Smooth muscle cell of trachea (primary cell): ENCODE results near the gene DERL3. TPM values are rescaled to one million over a fixed set of nuclear protein-coding genes. Genes with fewer than 3 reads are reported as not detected.

ENCODE experiments used
- total RNA-seq: library from RNA; depleted of rRNA; stranded (reverse); fragments of >200 nt; gene quantifications from 2 replicates; pipeline ENCODE4 v1.2.1, GENCODE V29; 2014

The DERL3 gene
- 0.17 TPM in 1 of 2 replicates, not detected in the other for total RNA-seq

DNA sequence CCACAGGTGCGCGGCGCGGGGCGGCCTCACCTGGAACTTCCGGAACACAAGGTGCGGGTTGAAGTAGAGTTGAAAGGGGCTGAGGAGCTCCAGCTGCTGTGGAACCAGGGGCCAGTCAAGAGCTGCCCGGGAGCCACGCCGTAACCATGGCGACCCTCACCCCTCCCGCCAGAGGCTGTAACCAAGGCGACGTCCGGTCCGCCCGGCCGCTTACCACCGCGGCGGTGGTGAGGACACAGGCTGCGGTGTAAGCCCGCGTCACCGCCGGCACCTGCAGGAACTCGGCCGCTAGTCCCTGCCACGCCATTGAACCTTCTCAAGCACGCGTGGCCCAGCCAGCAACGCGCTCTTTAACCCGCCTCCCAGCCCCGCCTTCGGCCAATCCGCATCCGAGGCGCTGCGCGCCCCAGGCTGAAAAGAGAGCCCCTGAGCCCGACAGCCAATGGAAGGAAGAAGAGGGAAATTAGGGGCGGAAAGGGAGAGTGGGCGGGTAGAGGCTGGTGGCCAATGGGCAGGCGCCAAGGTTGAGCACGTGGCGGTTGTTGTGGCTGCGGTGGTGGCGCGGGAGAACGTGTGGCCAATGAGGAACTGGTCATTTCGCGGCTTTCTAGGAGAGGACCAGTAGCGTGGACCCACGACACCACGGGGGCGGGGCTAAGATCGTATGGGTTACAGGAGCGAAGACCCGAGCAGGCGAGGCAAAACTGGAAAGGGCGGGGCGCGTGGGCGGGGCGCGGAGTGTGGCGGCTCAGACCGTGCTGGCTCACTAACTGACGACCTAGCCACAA, at the start of gene DERL3:
Gene DERL3, minus strand, starts transcription at position 326 of the 788 bp plus-strand sequence. Its CDS starts 19 bp downstream, at position 307.

DNA sequence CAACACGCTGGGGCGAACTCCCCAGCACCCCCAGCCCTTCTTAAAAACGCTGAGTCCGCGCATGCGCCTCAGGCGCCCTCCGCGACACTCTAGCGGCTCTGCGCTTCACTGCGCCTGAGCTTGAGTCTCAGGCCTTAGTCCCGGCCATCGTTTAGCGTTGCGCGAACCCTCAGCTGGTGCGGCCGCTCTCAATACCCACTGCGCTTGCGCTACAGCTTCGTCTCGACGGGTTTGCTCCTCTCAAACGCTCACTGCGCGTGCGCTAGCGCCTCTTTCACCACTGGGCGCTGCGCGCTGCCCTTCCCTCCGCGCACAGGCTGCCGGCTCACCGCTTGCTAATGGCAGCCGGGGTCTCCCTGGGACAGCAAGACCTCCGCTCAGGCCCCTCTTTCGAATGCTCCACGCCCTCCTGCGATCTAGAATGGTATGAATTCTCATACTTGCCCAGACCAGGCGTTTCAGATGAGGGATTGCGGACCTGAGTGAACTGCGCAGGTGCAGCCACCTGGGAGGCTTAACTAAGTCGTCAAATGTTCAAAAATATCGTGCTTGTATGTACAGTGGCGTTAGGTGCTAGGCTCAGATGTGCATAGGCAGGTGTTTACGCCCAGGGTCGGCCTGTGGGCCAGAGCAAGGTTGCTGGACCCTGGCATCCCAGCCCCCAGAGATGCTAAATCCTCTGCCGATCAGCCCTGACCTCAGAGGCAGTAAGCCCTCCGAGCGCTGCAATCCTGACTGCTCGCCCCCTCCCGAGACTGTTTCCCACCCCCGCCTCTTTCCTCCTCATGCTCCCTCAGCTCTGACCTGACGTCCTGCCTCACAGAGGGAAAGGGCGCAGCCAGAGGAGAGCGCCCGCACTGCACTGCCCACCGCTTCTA, 19.0 kb upstream of the DERL3 start, which contains the start of gene SLC2A11:
Gene SLC2A11, plus strand, starts transcription at position 270 of the 878 bp plus-strand sequence. Its CDS starts 125 bp downstream, at position 395.

DNA sequence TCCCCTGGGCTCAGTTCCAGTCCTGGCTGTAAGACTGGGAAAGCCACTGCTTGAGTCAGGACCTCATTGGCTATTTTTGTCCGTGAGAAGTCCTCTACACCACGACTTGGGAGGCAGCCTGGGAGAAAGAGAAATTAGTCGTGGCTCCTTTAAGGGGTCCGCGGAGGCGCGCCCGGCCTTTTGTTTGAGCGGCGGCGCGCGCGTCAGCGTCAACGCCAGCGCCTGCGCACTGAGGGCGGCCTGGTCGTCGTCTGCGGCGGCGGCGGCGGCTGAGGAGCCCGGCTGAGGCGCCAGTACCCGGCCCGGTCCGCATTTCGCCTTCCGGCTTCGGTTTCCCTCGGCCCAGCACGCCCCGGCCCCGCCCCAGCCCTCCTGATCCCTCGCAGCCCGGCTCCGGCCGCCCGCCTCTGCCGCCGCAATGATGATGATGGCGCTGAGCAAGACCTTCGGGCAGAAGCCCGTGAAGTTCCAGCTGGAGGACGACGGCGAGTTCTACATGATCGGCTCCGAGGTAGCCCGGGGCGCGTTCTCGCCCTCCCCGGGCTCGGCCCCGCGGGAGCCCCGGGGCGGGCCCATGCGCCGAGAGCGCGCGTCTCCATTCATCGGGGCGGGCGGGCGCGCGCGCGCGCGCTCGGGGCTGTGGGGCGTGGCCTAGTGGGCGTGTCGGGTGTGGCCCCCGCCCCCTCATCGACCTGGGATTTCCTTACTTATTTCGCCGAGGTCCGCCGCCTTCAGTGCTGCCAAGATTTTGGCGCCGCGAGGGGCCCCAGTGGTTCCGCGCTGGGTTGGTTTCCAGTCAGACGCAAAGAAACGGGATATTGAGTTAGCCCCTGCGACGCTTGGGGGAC, 51.8 kb downstream of the DERL3 start, which contains the start of gene SMARCB1:
Gene SMARCB1, plus strand, starts transcription at position 215 of the 848 bp plus-strand sequence. Its CDS starts 204 bp downstream, at position 419.

Other genes starting within 250 kb of the DERL3 start
- 0.33 TPM in 1 of 2 replicates, not detected in the other for gene DRICH1, start 206.7 kb downstream of the DERL3 start, total RNA-seq
- under 0.01 TPM in 1 of 2 replicates, not detected in the other for gene RGL4, start 148.0 kb downstream of the DERL3 start, total RNA-seq
- gene ZNF70, start 87.9 kb downstream of the DERL3 start, total RNA-seq, result 3.2 and 4.3 TPM in 2 replicates
- gene VPREB3, start 84.6 kb downstream of the DERL3 start, total RNA-seq, result 0.50 TPM in 1 of 2 replicates, not detected in the other
- 1.6 and 3.1 TPM in 2 replicates for gene C22orf15, start 76.0 kb downstream of the DERL3 start, total RNA-seq
- 0.58 and 2.5 TPM in 2 replicates for gene CHCHD10, start 71.0 kb downstream of the DERL3 start, total RNA-seq
- gene MMP11, start 66.2 kb downstream of the DERL3 start, total RNA-seq, result 3.1 and 15.2 TPM in 2 replicates
- gene SMARCB1, start 52.0 kb downstream of the DERL3 start, total RNA-seq, result 35.2 and 36.7 TPM in 2 replicates
- 7.1 and 16.2 TPM in 2 replicates for gene SLC2A11, start 18.9 kb upstream of the DERL3 start, total RNA-seq
- 247 and 330 TPM in 2 replicates for gene MIF, start 55.4 kb upstream of the DERL3 start, total RNA-seq
- 6.3 and 8.1 TPM in 2 replicates for gene GSTT2B, start 122.2 kb upstream of the DERL3 start, total RNA-seq
- gene DDTL, start 127.9 kb upstream of the DERL3 start, total RNA-seq, result 1.6 and 2.0 TPM in 2 replicates
- gene DDT, start 135.4 kb upstream of the DERL3 start, total RNA-seq, result 120 and 140 TPM in 2 replicates
- gene GSTT2, start 141.1 kb upstream of the DERL3 start, total RNA-seq, result 0.99 and 2.0 TPM in 2 replicates
- not detected in 2 replicates for gene GSTT4, start 166.4 kb upstream of the DERL3 start, total RNA-seq
- 54.4 and 63.5 TPM in 2 replicates for gene CABIN1, start 172.3 kb upstream of the DERL3 start, total RNA-seq